Testis (tissue), 2 donors: ENCODE results near the gene DIAPH3.

Experiments
- CTCF ChIP-seq, 3 experiments: fragments of 450-650 bp in 2 of 3; fragments of 200-600 bp in 1 of 3; sonication (generic) in 1 of 3; IDR thresholded peaks; one replicate each; pipeline ENCODE4 v1.5.1; 2016 to 2019; ENCODE audit warnings: antibody characterized with exemption in 3 of 3, mild to moderate bottlenecking in 2 of 3, moderate library complexity in 1 of 3
- POLR2A ChIP-seq: fragments of 450-650 bp; IDR thresholded peaks from one replicate; pipeline ENCODE4 v1.6.1; 2017; ENCODE audit warnings: antibody characterized with exemption, mild to moderate bottlenecking, moderate library complexity

- TF ChIP-seq CTCF (IDR thresholded peaks at IDR 0.05): no peak
- no peak for TF ChIP-seq POLR2A
These were observed 1.8 kb upstream of the DIAPH3 start for GRCh38 chr13:60165391-60166099.
